CD4-positive, alpha-beta T cell treated with Interleukin-6 for 4 hours (primary cell): ENCODE measurements around the gene NFIX.

Experiments used
- DNase-seq: peaks from one replicate; pipeline ENCODE4 v3.0.0-alpha.2; 2020; ENCODE audit warnings: mixed read lengths

The NFIX gene

DNA sequence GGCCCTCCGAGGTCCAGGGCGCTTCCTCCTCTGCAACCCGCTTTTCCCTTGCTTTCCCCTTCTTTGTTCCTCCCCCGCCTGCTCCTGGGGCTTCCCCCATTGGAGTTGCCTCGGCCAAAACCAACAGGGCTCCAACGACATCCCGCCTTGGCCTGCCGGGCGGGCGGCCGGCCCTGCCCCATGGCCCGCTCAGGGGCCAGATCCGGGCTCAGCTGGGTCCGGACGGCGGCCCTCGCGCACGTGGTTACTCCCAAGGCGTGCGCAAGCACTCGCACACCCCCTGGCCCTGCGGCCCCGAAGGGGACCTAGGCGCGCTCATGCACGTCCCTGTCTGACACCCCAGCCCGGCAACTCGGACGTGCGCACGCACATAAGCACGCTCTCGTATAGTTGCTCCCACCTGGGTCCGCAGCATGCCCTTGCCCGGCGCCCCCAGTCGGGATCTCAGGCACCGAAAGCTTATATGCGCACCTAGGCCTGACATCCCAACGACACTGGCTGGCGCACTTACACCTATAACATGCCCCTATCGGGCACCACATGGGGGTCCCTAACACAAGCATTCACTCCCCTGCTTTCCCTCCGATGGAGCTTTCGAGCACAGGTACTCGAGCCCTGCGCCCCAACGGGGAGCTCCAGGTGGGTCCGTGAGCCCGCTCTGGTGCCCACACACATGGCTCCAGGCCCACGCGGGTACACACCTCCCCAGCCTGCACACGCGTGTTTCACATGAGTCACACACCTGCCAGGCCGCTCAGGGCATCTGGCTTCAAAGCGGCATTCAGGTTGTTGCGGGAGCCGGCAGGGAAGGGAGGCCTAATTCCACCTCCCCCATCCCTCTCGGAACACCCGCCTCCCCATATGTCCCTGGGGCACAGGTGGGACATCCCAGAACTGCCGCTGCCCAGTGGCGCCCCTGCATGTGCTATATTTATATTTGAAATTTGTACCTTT lies 15.0 kb downstream of the NFIX start:
- DNase-seq = no peak

DNA sequence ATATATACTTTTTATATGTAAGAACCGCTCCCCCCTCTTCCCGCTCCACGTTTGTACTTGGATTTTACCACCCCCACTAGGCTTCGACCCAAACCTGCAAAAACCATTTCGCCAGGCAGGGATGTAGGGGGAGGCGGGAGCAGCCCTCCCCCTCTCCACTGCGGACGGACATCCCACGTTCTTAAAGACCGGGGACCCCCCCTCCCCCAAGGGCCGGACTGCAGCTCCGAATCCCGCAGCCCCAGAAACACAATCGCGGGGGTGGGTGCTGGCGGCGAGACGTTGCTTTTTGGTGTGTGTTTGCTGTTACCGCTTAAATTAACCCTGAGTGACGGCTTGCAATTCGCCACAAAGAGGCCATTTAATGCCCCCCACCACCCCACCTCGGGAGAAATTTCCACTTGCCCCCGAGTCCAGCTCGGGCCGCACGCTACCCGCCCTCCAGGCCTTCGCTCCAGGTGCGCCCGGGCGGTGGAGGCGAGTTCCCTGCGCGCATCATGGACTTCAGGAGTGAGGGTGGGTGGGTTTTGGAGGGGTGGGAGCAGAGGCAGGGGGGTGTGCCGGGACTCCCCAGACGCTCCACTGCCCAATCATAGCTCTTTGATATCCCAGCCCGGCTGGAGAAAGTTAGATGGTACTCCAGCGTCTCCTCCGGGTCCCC lies 15.8 kb downstream of the NFIX start:
- no peak for DNase-seq

DNA sequence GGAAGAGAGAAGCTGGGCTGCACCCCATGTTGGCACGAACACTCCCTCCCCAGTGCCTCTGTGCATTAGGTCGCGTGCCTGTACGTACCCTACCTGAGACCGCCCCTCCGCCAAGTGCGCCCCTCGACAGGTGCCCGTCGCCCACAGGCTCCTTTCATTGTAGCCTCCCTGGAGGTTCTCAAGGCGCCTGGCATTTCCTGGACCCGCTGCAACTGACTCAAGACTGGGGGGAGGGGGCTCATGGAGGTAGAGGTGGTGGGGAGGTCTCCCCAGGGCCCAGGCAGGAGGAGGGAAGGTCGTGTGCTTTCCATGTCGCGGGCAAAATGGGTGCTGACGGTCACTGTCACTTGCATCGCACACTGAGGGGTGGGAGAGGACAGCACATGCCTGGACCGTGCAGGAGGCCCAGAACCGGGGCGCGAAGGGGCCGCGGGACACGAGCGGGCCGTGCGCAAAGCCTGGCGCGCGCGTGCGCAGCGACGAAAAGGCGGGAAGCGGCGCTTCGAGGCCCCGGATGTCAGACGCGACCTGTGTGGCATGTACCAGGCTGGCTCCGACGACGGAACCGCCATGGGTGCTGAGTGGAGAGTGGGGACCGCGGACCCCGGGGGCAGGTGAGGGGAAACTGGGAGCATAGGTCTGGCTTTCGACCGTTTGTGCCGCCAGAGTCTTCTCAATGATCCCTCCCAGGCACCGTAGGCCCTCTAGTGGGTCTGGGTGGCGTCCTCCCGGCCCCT lies 16.5 kb downstream of the NFIX start:
- no peak for DNase-seq

DNA sequence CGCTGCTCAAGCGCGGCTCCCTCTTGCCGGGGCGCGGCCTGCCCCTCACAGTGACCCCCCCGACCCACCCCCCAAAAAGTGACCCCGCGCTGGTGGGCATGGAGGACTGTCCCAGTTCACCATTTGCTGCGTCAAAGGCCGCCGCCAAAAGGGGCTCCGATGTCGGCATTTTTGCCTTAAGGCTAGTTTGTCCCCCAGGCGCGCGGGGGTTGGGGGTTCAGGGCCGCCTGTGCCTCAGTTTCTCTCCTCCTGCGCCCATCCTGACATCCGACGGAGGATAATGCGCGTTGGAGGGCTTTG lies 17.1 kb downstream of the NFIX start:
- no peak for DNase-seq

DNA sequence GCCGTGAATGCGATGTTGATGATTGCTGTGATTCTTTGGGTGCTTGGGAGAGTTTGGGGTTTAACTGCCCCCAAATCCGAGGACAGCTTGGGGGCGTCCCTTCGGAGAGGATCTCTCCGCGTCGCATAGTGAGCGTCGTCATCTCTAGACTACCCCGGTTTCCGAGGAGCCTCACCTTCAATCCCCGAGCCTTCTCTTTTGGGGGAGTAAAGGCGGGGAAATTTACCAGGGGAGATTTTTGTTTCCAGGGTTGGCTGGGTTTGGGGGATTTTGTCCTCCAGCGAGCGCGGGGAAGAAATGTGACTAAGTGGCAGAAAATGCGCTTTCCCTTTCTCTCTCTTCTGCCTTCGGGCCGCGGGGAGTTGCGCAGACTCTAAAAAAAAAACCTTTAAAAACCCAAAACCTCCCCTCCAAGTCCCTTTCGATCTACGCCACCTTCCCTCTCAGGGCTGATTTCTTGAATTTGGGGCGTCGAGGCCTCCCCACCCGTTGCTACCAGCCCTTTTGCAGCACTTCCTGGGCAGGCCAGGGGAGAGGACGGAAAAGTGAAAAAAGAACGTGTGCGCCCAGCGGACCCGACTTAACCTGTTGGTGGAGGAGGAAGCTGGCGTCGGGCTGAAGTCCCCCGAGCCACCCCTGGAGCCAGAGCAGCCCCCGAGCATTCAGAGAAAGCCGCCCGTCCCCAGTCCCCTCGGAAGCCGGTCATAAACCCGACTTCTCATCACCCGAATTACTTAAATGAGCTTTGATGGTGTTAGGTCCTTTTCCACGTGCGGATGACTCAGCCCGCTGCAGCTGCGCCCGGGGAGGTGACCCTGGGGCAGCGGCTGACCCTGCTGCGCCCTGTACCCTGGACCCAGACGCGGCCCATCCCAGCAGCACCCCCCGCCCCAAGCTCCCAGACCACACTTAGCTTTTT lies 17.7 kb downstream of the NFIX start:
- peak; percentile 31 for DNase-seq

DNA sequence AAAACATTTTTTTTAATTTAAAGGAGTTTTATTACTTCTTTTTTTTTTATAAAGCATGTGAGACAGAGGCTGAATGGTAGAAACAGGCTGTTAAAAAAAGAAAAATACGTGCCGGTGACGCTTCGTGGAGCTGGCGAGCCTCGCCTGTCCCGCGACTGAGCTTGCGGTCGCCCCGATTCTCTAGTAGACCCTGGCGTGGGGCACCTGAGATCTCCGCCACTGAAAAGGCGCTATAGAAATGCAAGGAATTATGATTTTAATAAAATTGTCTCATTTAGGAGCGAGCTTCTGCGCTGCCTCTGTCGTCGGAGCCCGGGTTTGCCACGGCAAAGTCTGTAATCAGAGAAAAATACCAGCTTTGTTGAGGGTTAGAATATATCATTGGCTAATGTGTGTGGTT lies 18.4 kb downstream of the NFIX start:
- no peak for DNase-seq

DNA sequence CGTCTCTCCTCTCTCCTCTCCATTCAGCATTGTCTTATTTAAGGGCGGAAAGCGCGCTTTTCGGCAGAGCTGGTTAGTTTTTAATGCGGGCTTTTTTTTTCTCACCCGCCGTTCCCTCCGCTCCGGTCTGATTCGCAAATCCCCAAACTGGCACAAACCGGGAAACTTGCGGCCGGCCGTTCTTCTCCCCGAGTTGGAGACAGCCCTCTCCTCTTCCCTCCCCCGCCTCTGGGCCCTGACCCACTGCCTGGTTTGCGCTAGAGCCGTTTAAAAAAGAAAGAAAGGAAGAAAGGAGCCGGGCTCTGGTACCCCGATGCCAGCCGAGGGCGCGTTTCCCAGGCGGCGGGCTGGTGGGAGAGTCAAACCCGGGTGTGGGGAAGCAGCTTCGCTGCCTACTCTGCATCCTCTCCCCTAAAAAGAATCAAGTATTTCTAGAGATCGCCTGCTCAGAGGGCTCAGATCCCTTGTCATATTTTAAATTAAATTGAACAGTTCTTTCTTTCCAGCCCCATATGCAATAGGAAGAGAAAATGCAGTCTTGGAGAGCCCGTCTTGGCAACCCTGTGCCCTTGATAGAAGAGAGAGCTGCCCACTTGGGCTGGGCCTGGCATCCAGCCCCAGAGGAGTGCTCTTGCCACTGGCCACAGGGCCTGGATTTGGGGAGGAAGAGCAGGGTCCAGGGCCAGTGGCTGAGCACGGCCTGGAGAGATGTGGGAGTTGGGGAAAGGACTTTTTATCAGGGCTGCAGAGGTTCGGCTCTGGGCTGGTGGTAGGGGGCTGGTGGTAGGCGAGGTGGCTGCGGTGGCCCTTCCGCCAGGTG lies 19.0 kb downstream of the NFIX start:
- no peak for DNase-seq

DNA sequence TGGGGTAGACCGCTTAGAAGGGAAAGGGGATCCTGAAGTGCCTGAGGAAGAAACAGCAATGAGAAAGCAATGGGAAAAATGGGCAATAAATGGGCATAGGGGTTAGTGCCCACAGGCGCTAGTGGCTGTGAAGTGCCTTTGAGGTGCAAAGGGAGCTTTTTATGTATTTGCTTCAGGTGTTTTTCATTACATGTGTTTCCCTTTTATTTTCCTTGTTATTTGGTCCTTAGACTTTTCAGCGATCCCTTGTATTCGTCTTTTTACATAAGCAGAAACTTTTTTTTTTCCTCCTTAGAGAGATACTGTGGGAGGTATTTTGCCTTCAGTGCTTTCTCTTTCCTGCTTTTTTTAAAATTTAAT lies 19.6 kb downstream of the NFIX start:
- no peak for DNase-seq

DNA sequence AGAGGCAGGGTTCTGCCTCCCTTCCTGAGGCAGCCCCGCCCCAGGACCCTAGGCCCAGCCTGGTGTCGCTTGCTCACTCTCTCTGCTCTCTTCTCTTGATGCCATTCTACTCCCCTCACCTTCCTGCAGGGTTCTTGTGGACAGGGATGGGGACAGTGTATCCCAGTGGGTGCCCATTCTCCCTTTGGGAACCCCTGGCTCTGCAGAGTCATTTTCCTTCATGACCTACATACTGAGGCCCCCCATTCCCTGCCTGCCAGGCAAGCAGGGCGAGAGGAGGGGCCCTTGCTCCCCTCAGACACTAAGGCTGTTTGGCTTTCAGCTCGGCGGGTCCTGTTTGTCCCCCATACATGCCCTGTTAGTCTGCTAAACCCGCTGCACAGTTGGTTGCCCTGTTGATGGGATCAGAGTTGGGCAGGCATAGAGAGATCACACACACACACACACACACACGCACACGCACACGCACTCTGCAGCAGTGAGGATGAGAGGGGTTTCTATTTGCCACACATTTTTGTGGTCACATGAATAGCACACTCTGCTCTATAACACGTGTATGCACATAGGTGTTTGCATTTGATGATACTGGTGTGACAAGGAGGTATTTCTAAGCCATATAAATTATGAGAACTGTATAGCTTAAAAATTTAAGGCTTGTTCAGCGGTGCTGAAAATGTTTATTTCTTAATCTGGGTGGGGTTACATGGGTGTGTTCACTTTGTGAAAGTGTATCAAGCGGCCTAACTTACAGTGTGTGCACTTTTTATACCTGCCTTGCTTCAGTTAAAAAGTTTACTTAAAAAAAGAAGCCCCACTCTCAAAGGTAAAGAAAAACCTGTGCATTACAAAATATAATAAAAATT lies 20.3 kb downstream of the NFIX start:
- DNase-seq = no peak

DNA sequence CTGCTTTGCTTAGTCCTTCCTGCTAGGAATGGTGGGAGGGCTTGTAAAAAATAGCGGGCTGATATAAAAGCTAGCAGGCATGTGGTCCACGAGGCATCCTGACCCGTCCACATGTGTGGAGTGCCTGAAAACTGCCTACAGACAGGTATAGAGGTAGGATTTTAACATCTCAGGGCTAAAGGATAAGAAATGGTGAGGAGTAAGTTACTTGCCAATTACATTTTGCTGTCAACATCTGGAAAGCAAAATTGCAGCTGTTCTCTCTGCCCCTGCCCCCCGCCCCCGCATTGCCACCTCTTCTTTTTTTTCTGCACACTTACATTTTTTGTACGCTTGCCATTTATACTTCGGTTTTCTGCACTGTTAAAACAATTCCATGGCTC lies 21.0 kb downstream of the NFIX start:
- DNase-seq = no peak

DNA sequence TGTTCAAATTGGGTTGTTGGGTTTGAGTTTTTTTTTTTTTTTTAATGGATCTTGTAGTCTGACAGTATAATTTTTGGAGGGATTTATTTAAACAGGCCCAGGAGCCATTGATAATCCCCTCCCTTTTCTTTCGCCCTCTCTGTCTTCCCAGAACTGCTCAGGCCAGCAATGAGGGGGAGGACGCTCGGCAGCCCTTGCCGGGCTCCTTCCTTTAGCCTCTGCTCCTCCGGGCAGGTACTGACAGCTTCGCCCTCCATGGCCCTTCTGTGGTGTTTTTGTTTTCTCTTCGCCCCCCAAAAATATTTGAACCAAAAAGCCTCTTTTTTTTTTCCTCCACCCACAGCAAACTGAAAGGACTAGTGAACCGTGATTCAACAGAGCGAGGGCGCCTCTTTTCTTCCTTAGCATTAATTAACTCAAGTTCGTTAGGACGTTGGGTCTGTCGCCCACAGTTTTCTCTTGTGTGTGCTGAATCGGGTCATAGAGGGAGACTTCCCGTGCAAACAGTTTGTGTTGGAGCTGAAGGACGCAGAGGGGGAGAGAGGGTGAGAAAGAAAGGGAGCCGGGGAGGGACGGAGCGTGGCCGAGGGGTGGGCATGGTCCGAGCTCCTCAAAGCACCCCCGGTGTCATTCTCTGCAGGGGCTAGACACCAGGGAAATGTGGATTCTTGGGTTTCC lies 21.5 kb downstream of the NFIX start:
- DNase-seq = no peak

DNA sequence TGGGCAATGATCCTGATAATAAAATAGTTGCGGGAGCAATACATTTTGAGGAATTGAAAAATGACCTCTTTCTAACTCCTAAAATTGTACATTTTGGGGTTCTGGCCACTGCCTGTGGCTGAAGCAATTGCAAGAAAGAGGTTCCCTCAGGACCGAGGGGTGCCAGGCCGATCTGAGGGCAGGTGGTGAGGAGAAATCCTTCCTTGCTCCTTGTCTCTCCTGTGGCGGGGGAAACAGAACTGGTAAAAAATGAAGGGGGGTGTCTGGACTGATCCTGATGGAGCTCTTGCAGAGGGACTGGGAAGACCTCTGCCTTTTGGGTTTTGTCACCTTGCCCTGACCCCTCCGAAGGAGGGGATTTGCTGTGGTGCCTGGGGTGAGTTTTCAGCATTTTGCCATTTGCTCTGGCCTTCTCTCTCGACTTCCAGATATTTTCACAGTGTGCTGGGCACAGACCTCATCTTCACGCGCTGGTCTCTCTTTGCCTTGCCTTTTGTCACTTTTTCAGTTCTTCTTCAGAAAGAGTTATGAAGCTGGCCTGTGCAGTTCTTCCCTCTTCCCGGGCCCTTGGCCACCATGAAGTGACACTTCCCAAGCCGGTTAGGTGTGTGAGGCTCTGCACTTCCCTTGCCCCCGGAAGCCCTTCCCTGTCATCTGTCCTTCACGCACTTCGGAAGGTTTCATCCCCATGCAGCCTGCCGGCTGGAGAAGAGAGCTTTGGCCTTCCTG lies 22.2 kb downstream of the NFIX start:
- no peak for DNase-seq

DNA sequence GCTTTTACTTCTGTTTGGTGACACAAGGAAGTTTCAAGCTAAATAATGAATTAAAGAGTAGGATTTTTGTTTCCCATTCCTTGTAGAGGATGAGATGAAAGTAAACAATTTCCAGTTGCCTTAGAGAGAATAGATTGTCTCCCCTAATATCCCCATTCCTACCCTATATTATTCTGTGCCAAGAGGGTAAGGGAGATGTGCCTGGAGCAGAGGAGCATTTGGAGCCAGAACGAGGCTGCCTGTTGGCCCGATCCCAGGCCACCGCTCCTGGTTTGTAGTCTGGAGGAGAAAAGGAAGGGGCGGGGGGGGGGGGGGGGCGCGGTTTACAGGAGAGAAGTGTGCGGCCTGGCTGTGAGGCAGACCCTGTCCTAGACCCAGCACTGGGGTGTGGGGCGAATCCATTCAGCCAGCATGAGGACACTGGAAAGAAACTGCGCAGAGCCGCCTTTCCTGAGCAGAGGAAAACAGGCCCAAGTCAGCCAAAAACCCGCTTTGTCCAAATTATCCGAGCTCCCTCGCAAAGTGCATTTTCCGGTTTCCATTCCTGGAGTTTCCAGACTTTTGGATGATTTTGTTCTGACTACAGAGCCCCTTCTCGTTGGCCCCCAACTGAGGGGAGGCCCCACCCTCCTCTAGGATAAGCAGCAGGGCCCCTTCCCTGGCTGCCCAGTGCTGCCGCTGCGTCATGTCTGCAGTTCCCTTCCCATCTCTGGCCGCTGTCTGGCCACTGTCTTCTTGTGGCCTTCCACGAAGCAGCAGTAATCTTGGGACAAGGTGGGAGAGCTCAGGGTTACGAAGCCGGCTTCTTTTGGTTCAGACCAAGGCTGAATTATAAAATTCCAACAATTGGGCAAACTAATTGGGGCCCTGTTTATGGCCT lies 23.0 kb downstream of the NFIX start:
- no peak for DNase-seq

DNA sequence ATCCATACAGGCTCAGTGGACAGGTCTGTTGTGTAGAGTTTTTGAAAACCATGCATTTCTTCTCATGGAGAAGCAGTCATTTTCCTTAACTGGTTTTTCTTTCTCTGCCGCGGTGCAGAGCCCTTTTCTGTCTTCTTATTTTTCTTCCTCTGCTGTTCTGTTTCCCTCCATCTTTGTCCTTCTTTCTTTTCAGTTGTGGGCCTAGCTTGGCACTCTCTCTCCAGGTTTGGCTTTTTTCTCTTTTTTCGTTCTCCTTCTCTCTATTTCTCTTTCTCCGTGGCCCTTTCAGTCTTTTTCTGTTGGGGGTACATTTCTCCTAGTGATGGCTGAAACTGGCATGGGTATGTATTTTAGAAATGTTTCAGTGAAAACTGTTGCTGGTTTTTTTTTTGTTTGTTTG lies 24.1 kb downstream of the NFIX start:
- DNase-seq = no peak

DNA sequence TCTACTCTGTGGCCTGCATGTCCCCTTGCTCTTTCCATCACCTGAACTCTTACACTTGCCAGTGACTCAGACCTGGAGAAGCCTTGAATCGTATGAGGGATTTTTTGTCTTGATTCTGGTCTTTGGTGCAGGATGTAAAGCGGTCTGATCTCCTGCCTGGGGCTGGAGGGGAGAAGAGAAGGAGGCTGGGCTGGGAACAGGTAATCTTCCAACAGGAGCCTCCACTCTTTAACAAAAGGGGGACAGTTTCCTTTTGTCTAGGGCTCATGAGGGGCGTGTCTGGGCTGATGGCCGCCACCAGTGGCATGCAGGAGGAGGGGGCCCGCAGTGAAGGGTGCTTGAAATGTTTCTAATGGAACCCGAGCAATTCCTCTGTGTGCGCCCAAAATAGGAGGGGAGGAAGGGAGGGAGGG lies 24.7 kb downstream of the NFIX start:
- no peak for DNase-seq

DNA sequence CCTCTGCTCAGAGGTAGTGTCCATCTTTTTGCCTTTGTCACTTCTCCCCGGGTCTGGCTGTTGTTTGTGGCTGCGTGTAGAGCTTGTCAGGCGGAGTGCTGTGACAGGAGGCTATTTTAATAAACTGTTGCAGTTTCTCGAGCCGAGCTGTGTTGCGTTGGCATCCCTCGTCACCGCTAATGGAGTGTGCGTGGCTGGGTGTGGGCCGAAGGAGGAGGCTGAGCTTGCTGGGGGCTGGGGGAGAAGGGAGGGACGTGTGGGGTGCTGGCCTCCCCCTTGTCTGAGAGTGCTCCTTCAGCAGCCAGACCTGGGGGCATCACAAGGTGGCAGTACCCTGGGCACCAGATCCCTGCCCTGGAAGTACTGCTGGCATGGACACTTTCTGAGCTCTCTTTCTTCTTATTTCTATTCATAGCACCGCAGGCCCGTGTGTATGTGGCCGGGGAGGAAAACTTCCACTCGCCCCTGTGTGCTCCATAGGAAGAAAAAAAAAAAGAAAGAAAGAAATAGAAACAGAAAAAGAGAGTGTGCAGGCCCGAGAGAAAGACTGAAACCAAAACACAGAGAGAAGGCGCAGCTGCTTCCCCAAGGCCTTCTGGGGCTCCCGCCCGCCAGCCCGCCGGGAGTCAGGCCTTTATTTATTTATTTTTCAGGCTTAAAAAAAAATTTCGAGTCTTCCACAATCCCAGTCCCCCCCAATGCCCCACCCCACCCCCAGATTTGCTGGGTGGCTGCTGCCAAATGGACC lies 27.0 kb downstream of the NFIX start:
- DNase-seq = no peak

DNA sequence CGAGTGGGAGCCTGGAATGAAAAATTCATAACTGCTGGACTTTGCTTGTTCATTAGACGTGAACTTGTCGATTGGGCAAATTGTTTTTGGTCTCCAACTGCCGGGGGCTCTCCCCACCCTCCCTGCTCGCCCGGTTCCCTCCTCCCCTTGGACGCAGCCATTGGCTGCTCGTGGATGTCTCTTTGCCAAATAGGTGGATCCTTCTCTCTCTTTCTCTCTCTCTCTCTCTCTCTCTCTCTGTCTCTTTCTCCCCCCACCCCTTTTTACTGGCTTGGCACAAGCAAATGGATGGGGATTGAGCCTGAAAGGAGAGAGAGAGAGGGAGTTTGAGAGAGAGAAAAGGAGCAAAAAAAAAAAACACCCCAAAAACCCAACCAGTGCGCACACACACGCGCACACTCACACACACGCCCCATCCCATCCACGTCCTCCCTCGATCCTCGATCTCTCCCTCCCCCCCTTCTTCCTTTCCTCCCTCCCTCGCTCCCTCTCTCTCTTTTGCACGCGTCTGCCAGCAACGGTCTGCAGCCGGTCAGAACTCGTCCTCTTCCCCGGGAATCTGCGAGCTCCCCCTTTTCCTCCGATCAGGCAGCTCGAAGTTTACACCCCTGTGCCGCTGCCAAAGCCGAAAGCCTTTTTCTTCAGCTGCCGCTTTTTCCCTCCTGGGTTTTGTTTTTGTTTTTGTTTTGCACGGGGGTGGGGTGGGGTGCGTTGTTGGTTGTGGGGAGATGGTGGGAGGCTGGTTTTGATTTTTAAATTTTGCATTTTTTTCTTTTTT lies 27.8 kb downstream of the NFIX start:
- no peak for DNase-seq
